Vagina (tissue), 2 donors: Measurements from ENCODE around the gene MBOAT2. TPM values are rescaled to one million over a fixed set of nuclear protein-coding genes. Genes with fewer than 3 reads are reported as not detected.

Source experiments
- DNase-seq, 2 donors: peaks; one replicate each; pipeline ENCODE4 v3.0.0-alpha.2; 2017; ENCODE audit errors: extremely low spot score in 2 of 2
- H3K27ac ChIP-seq: fragments of 200-600 bp; sonication (generic); one replicate; pipeline ENCODE4 v1.5.1; 2019
- H3K27me3 ChIP-seq: fragments of 200-600 bp; sonication (generic); one replicate; pipeline ENCODE4 v1.5.1; 2019
- H3K36me3 ChIP-seq, 2 donors: fragments of 200-600 bp; sonication (generic); one replicate each; pipeline ENCODE4 v1.5.1; 2017 to 2019
- H3K4me1 ChIP-seq: fragments of 200-600 bp; sonication (generic); one replicate; pipeline ENCODE4 v1.5.1; 2019
- H3K4me3 ChIP-seq, 2 donors: fragments of 200-600 bp; sonication (generic); 1 replicate in 1 of 2; 2 replicates in 1 of 2; pipeline ENCODE4 v1.5.1; 2016 to 2019
- H3K9me3 ChIP-seq: fragments of 200-600 bp; sonication (generic); one replicate; pipeline ENCODE4 v1.5.1; 2019
- CTCF ChIP-seq, 3 experiments: fragments of 450-650 bp in 2 of 3; fragments of 200-600 bp in 1 of 3; sonication (generic) in 1 of 3; IDR thresholded peaks; one replicate each; pipeline ENCODE4 v1.5.1; 2017 to 2019; ENCODE audit warnings: antibody characterized with exemption in 3 of 3, mild to moderate bottlenecking in 2 of 3, moderate library complexity in 2 of 3
- POLR2A ChIP-seq, 2 donors: fragments of 450-650 bp; IDR thresholded peaks; one replicate each; pipeline ENCODE4 v1.6.1; 2017; ENCODE audit warnings: antibody characterized with exemption in 2 of 2, mild to moderate bottlenecking in 2 of 2, moderate library complexity in 2 of 2
- POLR2AphosphoS5 ChIP-seq, 2 donors: sonication (generic); formaldehyde crosslinking; IDR thresholded peaks; one replicate each; pipeline ENCODE4 v1.9.0; 2017; ENCODE audit warnings: antibody characterized with exemption in 2 of 2, mild to moderate bottlenecking in 2 of 2, low read depth in 1 of 2; ENCODE audit not compliant: insufficient read depth in 1 of 2
- intact Hi-C: fragments of 100-400 bp; cut with DNase I; formaldehyde crosslinking; loops from one replicate; pipeline ENCODE4 v1.15.1; 2023
- total RNA-seq: library from RNA; depleted of rRNA; stranded (reverse); fragments of >200 nt; gene quantifications from one replicate; pipeline ENCODE4 v1.2.3, GENCODE V29; 2016

The MBOAT2 gene
- total RNA-seq, 1 donor from 2014 or later, result 32.9 TPM

- TF ChIP-seq POLR2AphosphoS5 (IDR thresholded peaks at IDR 0.05; ENCODE audit: insufficient read depth in 1 of 2, low read depth in 1 of 2), result no peak
- no peak for TF ChIP-seq CTCF (IDR thresholded peaks at IDR 0.05)
- Histone ChIP-seq H3K4me1 (no peaks in the 10 kb centered on the region), H3K9me3 (no peaks in the 10 kb centered on the region), H3K4me3 (no peak overlapping the region), H3K27ac (no peak overlapping the region), H3K27me3 (no peaks in the 10 kb centered on the region), H3K36me3 (peaks cover 0 to 8% of the 10 kb centered on the region in 2 donors)
- DNase-seq, result no peak
- intact Hi-C loops, result no loop called here
Observed at GRCh38 chr2:8867363-8867762, 136.1 kb downstream of the MBOAT2 start.

- Histone ChIP-seq H3K36me3 (peaks cover 0 to 8% of the 10 kb centered on the region in 2 donors), H3K9me3 (no peaks in the 10 kb centered on the region), H3K4me3 (no peak overlapping the region), H3K4me1 (no peaks in the 10 kb centered on the region), H3K27ac (no peak overlapping the region), H3K27me3 (no peaks in the 10 kb centered on the region)
- TF ChIP-seq POLR2A (IDR thresholded peaks at IDR 0.05) (no peak), CTCF (IDR thresholded peaks at IDR 0.05) (no peak), POLR2AphosphoS5 (IDR thresholded peaks at IDR 0.05; ENCODE audit: insufficient read depth in 1 of 2, low read depth in 1 of 2) (no peak)
- no peak for DNase-seq
- intact Hi-C loops, result no loop called here
Observed at GRCh38 chr2:8863331-8863953, 140.0 kb downstream of the MBOAT2 start.

- Histone ChIP-seq H3K4me3 (no peak overlapping the region), H3K4me1 (no peaks in the 10 kb centered on the region), H3K9me3 (no peaks in the 10 kb centered on the region), H3K27ac (no peak overlapping the region), H3K36me3 (peaks cover 0 to 8% of the 10 kb centered on the region in 2 donors), H3K27me3 (no peaks in the 10 kb centered on the region)
- no peak for DNase-seq
- intact Hi-C loops, result no loop called here
- TF ChIP-seq POLR2AphosphoS5 (IDR thresholded peaks at IDR 0.05; ENCODE audit: insufficient read depth in 1 of 2, low read depth in 1 of 2), result no peak
- TF ChIP-seq POLR2A (IDR thresholded peaks at IDR 0.05), result no peak
- no peak for TF ChIP-seq CTCF (IDR thresholded peaks at IDR 0.05)
Observed at GRCh38 chr2:8862230-8862629, 141.3 kb downstream of the MBOAT2 start.

GRCh38 chr2:8861797-8862196 is 141.7 kb downstream of the MBOAT2 start:
- Histone ChIP-seq H3K9me3 (no peaks in the 10 kb centered on the region), H3K27me3 (no peaks in the 10 kb centered on the region), H3K36me3 (peaks cover 0 to 8% of the 10 kb centered on the region in 2 donors), H3K4me1 (no peaks in the 10 kb centered on the region), H3K27ac (no peak overlapping the region), H3K4me3 (no peak overlapping the region)
- no peak for DNase-seq
- intact Hi-C loops, result no loop called here
- TF ChIP-seq POLR2A (IDR thresholded peaks at IDR 0.05) (no peak), CTCF (IDR thresholded peaks at IDR 0.05) (no peak), POLR2AphosphoS5 (IDR thresholded peaks at IDR 0.05; ENCODE audit: insufficient read depth in 1 of 2, low read depth in 1 of 2) (no peak)

GRCh38 chr2:8860239-8860638 is 143.2 kb downstream of the MBOAT2 start:
- H3K4me1 ChIP-seq, result no peaks in the 10 kb centered on the region
- intact Hi-C loops, result no loop called here
- H3K9me3 ChIP-seq, result no peaks in the 10 kb centered on the region
- TF ChIP-seq CTCF (IDR thresholded peaks at IDR 0.05) (no peak), POLR2A (IDR thresholded peaks at IDR 0.05) (no peak), POLR2AphosphoS5 (IDR thresholded peaks at IDR 0.05; ENCODE audit: insufficient read depth in 1 of 2, low read depth in 1 of 2) (no peak)
- H3K36me3 ChIP-seq, result peaks cover 0 to 8% of the 10 kb centered on the region in 2 donors
- no peak for DNase-seq
- no peak overlapping the region for H3K4me3 ChIP-seq
- no peaks in the 10 kb centered on the region for H3K27me3 ChIP-seq
- H3K27ac ChIP-seq, result no peak overlapping the region
